HCT116 (cell line): Measurements from ENCODE around the gene FAM47E. TPM values are rescaled to one million over a fixed set of nuclear protein-coding genes. Genes with fewer than 3 reads are reported as not detected.

ENCODE experiments used
- ATAC-seq: fragments of 200-7000 bp; cut with Tn5 transposase; 2 replicates; pipeline ENCODE4 v1.9.1; 2020; ENCODE audit warnings: mild to moderate bottlenecking, moderate library complexity
- BruUV-seq: library from RNA; stranded (reverse); fragments of 400-500 nt; replicated peaks from 2 replicates; lab custom pipeline; 2021; lab: Mats Ljungman, UMichigan
- CTCF ChIA-PET: fragments of 300-600 bp; sonication (Branson Sonifier 250); formaldehyde crosslinking; loops from one replicate; lab custom pipeline; 2021; ENCODE audit warnings: antibody characterized with exemption; lab: Charles Lee
- POLR2A ChIA-PET: fragments of 300-600, 350-600 bp; sonication (Branson Sonifier 250); formaldehyde crosslinking; loops from one replicate; lab custom pipeline; 2021; ENCODE audit warnings: antibody characterized with exemption; lab: Charles Lee
- RAD21 ChIA-PET, 2 experiments: fragments of 300-600 bp; sonication (Branson Sonifier 250); formaldehyde crosslinking; loops; one replicate each; lab custom pipeline; 2023; ENCODE audit warnings: low total read pairs in 2 of 2; ENCODE audit not compliant: uncharacterized antibody in 2 of 2, unreplicated experiment in 2 of 2, low non-redundant PET in 1 of 2; lab: Charles Lee
- DNase-seq: peaks from one replicate; pipeline ENCODE4 v3.0.0-alpha.2; 2010; ENCODE audit warnings: low read depth, low spot score
- H2AFZ ChIP-seq: fragments of 200-600 bp; shearing (Covaris generic), sonication (generic); 2 replicates; pipeline ENCODE4 v1.6.1; 2017; ENCODE audit warnings: low read depth, mixed run types, mixed read lengths, antibody characterized with exemption, low read length; ENCODE audit not compliant: poor library complexity, severe bottlenecking
- H3K27ac ChIP-seq: 2 replicates; pipeline ENCODE4 v1.5.1; 2012; ENCODE audit warnings: low read depth, low read length
- H3K27me3 ChIP-seq: fragments of 200-600 bp; sonication (generic); 2 replicates; pipeline ENCODE4 v1.6.1; 2016; ENCODE audit warnings: mixed run types, low read length, mixed read lengths; ENCODE audit not compliant: insufficient read depth
- H3K36me3 ChIP-seq, 2 experiments: fragments of 200-500 bp in 1 of 2; fragments of 200-600 bp in 1 of 2; sonication (Bioruptor generic) in 1 of 2; sonication (generic) in 1 of 2; 2 replicates each; pipeline versions ENCODE4 v1.5.1 to v1.6.1; 2014 to 2016; ENCODE audit warnings: low read length in 2 of 2, inconsistent platforms in 1 of 2, mixed read lengths in 1 of 2, mixed run types in 1 of 2; ENCODE audit not compliant: insufficient read depth in 2 of 2, control insufficient read depth in 1 of 2
- H3K4me1 ChIP-seq, 2 experiments: fragments of 200-600 bp in 1 of 2; sonication (generic) in 1 of 2; 2 replicates each; pipeline versions ENCODE4 v1.5.1 to v1.6.1; 2012 to 2017; ENCODE audit warnings: low read length in 2 of 2, inconsistent platforms in 1 of 2, mild to moderate bottlenecking in 1 of 2, mixed read lengths in 1 of 2, mixed run types in 1 of 2, moderate library complexity in 1 of 2; ENCODE audit not compliant: insufficient read depth in 2 of 2, control insufficient read depth in 1 of 2
- H3K4me2 ChIP-seq: fragments of 200-600 bp; sonication (generic); 2 replicates; pipeline ENCODE4 v1.6.1; 2017; ENCODE audit warnings: mixed run types, low read length, mixed read lengths
- H3K4me3 ChIP-seq, 2 experiments: fragments of 200-600 bp in 1 of 2; sonication (generic) in 1 of 2; replicated peaks in 1 of 2; 2 replicates each; pipeline ENCODE4 v1.5.1; 2011 to 2016; ENCODE audit warnings: low read length in 2 of 2, control low read depth in 1 of 2, low read depth in 1 of 2, mild to moderate bottlenecking in 1 of 2, mixed read lengths in 1 of 2, mixed run types in 1 of 2
- H3K79me2 ChIP-seq: fragments of 200-600 bp; sonication (generic); 2 replicates; pipeline ENCODE4 v1.6.1; 2017; ENCODE audit warnings: mild to moderate bottlenecking, mixed run types, low read length, moderate library complexity, mixed read lengths; ENCODE audit not compliant: insufficient read depth
- H3K9ac ChIP-seq: fragments of 200-600 bp; sonication (generic); 2 replicates; pipeline ENCODE4 v1.6.1; 2016; ENCODE audit warnings: low read length, mixed read lengths
- H3K9me2 ChIP-seq: fragments of 200-600 bp; sonication (generic), shearing (Covaris generic); 2 replicates; pipeline ENCODE4 v1.6.1; 2017; ENCODE audit warnings: mixed run types, mild to moderate bottlenecking, moderate library complexity; ENCODE audit not compliant: insufficient read depth
- H3K9me3 ChIP-seq, 2 experiments: fragments of 200-500 bp in 1 of 2; fragments of 200-600 bp in 1 of 2; sonication (Bioruptor generic) in 1 of 2; sonication (generic) in 1 of 2; 2 replicates each; pipeline ENCODE4 v1.6.1; 2014 to 2017; ENCODE audit warnings: low read length in 2 of 2, mixed read lengths in 2 of 2, inconsistent platforms in 1 of 2, low read depth in 1 of 2, mild to moderate bottlenecking in 1 of 2, mixed run types in 1 of 2, moderate library complexity in 1 of 2; ENCODE audit not compliant: control insufficient read depth in 1 of 2, insufficient read depth in 1 of 2
- H4K20me1 ChIP-seq: fragments of 200-600 bp; sonication (generic), shearing (Covaris generic); 2 replicates; pipeline ENCODE4 v1.6.1; 2017; ENCODE audit warnings: mixed run types, mild to moderate bottlenecking, moderate library complexity; ENCODE audit not compliant: insufficient read depth
- CEBPB ChIP-seq: IDR thresholded peaks from 2 replicates; pipeline ENCODE4 v1.6.1; 2012; ENCODE audit warnings: low read depth
- EGR1 ChIP-seq: IDR thresholded peaks from 2 replicates; pipeline ENCODE4 v1.6.1; 2012; ENCODE audit warnings: low read depth
- ELF1 ChIP-seq: IDR thresholded peaks from 2 replicates; pipeline ENCODE4 v1.6.1; 2012; ENCODE audit warnings: low read depth, borderline replicate concordance
- EZH2 ChIP-seq: fragments of 200-600 bp; sonication (generic); IDR thresholded peaks from 2 replicates; pipeline ENCODE4 v1.6.1; 2017; ENCODE audit warnings: antibody characterized with exemption, mixed run types
- EZH2phosphoT487 ChIP-seq: fragments of 200-600 bp; IDR thresholded peaks from 2 replicates; pipeline ENCODE4 v1.6.1; 2018; ENCODE audit warnings: antibody characterized with exemption, borderline replicate concordance
- FOSL1 ChIP-seq: IDR thresholded peaks from 2 replicates; pipeline ENCODE4 v1.6.1; 2012; ENCODE audit warnings: low read depth
- POLR2A ChIP-seq: IDR thresholded peaks from 2 replicates; pipeline ENCODE4 v1.7.0; 2011; ENCODE audit warnings: borderline replicate concordance; ENCODE audit not compliant: insufficient read depth, insufficient read length; ENCODE audit errors: extremely low read depth
- RAD21 ChIP-seq: IDR thresholded peaks from 2 replicates; pipeline ENCODE4 v1.6.1; 2012; ENCODE audit warnings: low read depth, mild to moderate bottlenecking
- SP1 ChIP-seq: IDR thresholded peaks from 2 replicates; pipeline ENCODE4 v1.6.1; 2012; ENCODE audit warnings: low read depth
- SRF ChIP-seq: IDR thresholded peaks from 2 replicates; pipeline ENCODE4 v1.6.1; 2012; ENCODE audit warnings: low read depth
- TCF7L2 ChIP-seq: IDR thresholded peaks from 2 replicates; pipeline ENCODE4 v1.7.0; 2011; ENCODE audit warnings: borderline replicate concordance, inconsistent platforms; ENCODE audit not compliant: insufficient read depth, insufficient read length; ENCODE audit errors: extremely low read depth
- YY1 ChIP-seq: IDR thresholded peaks from 2 replicates; pipeline ENCODE4 v1.6.1; 2011; ENCODE audit warnings: low read length, low read depth, moderate library complexity, mild to moderate bottlenecking; ENCODE audit not compliant: insufficient replicate concordance; ENCODE audit errors: extremely low read depth
- ZFX ChIP-seq: fragments of 450-650 bp; IDR thresholded peaks from 2 replicates; pipeline ENCODE4 v1.6.1; 2017
- ZNF274 ChIP-seq: fragments of 200-500 bp; sonication (Bioruptor generic); IDR thresholded peaks from 2 replicates; pipeline ENCODE4 v1.6.1; 2014; ENCODE audit warnings: mild to moderate bottlenecking, low read depth, low read length, inconsistent platforms
- intact Hi-C: fragments of 100-400 bp; cut with micrococcal nuclease; formaldehyde crosslinking; loops from 2 replicates; pipeline ENCODE4 v1.10.0; 2022
- total RNA-seq: library from RNA; stranded (reverse); gene quantifications from one replicate; pipeline ENCODE4 v1.2.1, GENCODE V29; 2021; ENCODE audit not compliant: unreplicated experiment
- TF ChIP-seq, protein P1 (sequence below): IDR thresholded peaks from 2 replicates; pipeline ENCODE4 v1.6.1; 2011; ENCODE audit warnings: mild to moderate bottlenecking, low read length, moderate library complexity; ENCODE audit not compliant: insufficient replicate concordance; ENCODE audit errors: extremely low read depth
- TF ChIP-seq, protein P2 (sequence below): IDR thresholded peaks from 2 replicates; pipeline ENCODE4 v1.6.1; 2012
- TF ChIP-seq, protein P3 (sequence below), 3 experiments: fragments of 200-600 bp in 1 of 3; sonication (generic) in 1 of 3; IDR thresholded peaks in 2 of 3; conservative IDR thresholded peaks in 1 of 3; 2 replicates each; pipeline ENCODE4 v1.5.1; 2012 to 2017; ENCODE audit warnings: low read depth in 2 of 3, low read length in 2 of 3, antibody characterized with exemption in 1 of 3, borderline replicate concordance in 1 of 3, control low read depth in 1 of 3, mild to moderate bottlenecking in 1 of 3, mixed read lengths in 1 of 3, mixed run types in 1 of 3, moderate library complexity in 1 of 3; ENCODE audit not compliant: insufficient read depth in 1 of 3
- TF ChIP-seq, protein P4 (sequence below): IDR thresholded peaks from 2 replicates; pipeline ENCODE4 v1.6.1; 2012; ENCODE audit warnings: low read depth

FAM47E gene
- total RNA-seq, 1 experiment from 2014 or later = 0.91 TPM

DNA sequence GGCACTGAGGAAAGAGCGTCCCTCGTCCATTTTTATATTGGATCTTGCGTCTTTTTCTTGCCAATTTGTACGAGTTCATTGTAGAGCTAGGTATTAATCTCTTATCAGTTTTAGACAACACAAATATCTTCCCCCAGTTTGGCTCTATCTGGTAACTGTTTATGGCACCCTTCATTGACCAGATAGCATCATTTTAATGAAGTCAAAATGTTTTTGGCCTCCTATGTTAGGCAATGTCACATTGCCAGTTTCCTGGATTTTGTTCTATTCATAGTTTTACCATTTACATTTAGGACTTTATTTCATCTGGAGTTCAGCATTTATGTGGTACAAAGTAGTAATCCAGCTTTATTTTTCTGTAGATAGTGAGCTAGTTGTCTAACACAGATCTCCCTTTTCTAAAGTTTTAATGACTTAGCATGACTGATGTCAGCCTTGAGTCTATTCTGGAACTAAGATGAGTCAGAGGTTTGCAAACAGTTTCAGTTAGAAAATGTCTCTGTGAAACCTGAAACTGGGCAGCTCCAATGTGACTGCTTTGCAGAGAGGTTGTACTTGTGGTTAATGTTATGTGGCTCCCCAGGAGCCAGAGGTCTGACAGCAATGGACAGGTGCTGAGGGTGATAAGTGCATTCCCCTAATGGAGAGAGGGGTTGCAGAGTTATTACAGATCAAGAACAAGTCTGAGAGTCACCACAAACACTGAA lies 49.7 kb downstream of the FAM47E start (continued):
- TF ChIP-seq, protein P1, sequence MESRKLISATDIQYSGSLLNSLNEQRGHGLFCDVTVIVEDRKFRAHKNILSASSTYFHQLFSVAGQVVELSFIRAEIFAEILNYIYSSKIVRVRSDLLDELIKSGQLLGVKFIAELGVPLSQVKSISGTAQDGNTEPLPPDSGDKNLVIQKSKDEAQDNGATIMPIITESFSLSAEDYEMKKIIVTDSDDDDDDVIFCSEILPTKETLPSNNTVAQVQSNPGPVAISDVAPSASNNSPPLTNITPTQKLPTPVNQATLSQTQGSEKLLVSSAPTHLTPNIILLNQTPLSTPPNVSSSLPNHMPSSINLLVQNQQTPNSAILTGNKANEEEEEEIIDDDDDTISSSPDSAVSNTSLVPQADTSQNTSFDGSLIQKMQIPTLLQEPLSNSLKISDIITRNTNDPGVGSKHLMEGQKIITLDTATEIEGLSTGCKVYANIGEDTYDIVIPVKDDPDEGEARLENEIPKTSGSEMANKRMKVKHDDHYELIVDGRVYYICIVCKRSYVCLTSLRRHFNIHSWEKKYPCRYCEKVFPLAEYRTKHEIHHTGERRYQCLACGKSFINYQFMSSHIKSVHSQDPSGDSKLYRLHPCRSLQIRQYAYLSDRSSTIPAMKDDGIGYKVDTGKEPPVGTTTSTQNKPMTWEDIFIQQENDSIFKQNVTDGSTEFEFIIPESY = no peak
- no peak for TF ChIP-seq ZFX
- no peak for TF ChIP-seq RAD21
- TF ChIP-seq SP1 = no peak
- TF ChIP-seq SRF = no peak
- no peak for TF ChIP-seq POLR2A

DNA sequence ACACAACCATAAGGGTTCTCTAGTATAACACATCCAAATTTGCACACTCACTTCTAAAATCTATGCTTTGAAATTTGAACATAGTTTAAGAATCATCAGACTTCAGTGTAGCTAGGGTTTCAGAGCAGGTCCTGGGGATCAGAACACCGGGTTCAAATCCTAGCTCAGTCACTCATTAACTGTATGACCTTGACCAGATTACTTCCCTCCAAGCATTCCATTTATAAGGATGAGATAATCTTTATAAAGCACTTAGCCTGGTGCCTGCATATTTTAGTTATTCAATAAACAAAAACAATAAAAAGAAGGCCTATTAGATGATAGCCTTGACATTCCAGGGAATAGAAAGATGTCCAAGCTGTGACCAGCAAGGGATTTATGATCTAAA lies 50.2 kb downstream of the FAM47E start:
- Histone ChIP-seq H4K20me1 (no peaks in the 10 kb centered on the region), H3K27ac (peak overlapping the region; percentile 16; the same call in 1 of the 2 replicates), H3K9ac (peak overlapping the region; percentile 35; the same call in 1 of the 2 replicates), H3K27me3 (no peaks in the 10 kb centered on the region), H3K4me1 (peaks cover 19 to 37% of the 10 kb centered on the region in 2 experiments), H3K79me2 (peaks cover 16% of the 10 kb centered on the region; the same call in 1 of the 2 replicates), H3K4me3 (no peak overlapping the region), H3K4me2 (peak overlapping the region; percentile 60), H3K9me3 (peaks cover 0 to 13% of the 10 kb centered on the region in 2 experiments; a peak in 2 of 4 replicates), H2AFZ (no peak overlapping the region), H3K36me3 (no peaks in the 10 kb centered on the region), H3K9me2 (no peaks in the 10 kb centered on the region)
- no peak for ATAC-seq
- RAD21 ChIA-PET = interaction anchor here in 1 of 2 experiments (1.1 kb wide), 1 partner anchor 76 kb away, joined by 3 read pairs; no protein-coding TSS in a partner anchor
- POLR2A ChIA-PET = no interaction called here
- intact Hi-C loops = loop anchor here (2.0 kb wide), 1 partner anchor 65 kb away; no protein-coding TSS in a partner anchor
- no TSS peak for BruUV-seq
- CTCF ChIA-PET = no interaction called here
- no peak for DNase-seq
- TF ChIP-seq, protein P2, sequence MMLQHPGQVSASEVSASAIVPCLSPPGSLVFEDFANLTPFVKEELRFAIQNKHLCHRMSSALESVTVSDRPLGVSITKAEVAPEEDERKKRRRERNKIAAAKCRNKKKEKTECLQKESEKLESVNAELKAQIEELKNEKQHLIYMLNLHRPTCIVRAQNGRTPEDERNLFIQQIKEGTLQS = no peak
- TF ChIP-seq EZH2phosphoT487 (no peak), RAD21 (no peak), TCF7L2 (no peak), ELF1 (no peak), EGR1 (no peak), FOSL1 (no peak), CEBPB (no peak), ZNF274 (no peak), YY1 (no peak), EZH2 (no peak), ZFX (no peak)
- TF ChIP-seq, protein P3, sequence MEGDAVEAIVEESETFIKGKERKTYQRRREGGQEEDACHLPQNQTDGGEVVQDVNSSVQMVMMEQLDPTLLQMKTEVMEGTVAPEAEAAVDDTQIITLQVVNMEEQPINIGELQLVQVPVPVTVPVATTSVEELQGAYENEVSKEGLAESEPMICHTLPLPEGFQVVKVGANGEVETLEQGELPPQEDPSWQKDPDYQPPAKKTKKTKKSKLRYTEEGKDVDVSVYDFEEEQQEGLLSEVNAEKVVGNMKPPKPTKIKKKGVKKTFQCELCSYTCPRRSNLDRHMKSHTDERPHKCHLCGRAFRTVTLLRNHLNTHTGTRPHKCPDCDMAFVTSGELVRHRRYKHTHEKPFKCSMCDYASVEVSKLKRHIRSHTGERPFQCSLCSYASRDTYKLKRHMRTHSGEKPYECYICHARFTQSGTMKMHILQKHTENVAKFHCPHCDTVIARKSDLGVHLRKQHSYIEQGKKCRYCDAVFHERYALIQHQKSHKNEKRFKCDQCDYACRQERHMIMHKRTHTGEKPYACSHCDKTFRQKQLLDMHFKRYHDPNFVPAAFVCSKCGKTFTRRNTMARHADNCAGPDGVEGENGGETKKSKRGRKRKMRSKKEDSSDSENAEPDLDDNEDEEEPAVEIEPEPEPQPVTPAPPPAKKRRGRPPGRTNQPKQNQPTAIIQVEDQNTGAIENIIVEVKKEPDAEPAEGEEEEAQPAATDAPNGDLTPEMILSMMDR (IDR thresholded peaks at IDR 0.05 in 2 of 3, conservative IDR thresholded peaks at IDR 0.05 in 1 of 3; ENCODE audit: borderline replicate concordance in 1 of 3, insufficient read depth in 1 of 3, low read depth in 2 of 3, low read length in 2 of 3) = no peak
- TF ChIP-seq, protein P4, sequence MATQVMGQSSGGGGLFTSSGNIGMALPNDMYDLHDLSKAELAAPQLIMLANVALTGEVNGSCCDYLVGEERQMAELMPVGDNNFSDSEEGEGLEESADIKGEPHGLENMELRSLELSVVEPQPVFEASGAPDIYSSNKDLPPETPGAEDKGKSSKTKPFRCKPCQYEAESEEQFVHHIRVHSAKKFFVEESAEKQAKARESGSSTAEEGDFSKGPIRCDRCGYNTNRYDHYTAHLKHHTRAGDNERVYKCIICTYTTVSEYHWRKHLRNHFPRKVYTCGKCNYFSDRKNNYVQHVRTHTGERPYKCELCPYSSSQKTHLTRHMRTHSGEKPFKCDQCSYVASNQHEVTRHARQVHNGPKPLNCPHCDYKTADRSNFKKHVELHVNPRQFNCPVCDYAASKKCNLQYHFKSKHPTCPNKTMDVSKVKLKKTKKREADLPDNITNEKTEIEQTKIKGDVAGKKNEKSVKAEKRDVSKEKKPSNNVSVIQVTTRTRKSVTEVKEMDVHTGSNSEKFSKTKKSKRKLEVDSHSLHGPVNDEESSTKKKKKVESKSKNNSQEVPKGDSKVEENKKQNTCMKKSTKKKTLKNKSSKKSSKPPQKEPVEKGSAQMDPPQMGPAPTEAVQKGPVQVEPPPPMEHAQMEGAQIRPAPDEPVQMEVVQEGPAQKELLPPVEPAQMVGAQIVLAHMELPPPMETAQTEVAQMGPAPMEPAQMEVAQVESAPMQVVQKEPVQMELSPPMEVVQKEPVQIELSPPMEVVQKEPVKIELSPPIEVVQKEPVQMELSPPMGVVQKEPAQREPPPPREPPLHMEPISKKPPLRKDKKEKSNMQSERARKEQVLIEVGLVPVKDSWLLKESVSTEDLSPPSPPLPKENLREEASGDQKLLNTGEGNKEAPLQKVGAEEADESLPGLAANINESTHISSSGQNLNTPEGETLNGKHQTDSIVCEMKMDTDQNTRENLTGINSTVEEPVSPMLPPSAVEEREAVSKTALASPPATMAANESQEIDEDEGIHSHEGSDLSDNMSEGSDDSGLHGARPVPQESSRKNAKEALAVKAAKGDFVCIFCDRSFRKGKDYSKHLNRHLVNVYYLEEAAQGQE = no peak
